ENCODE data around the gene TTC28. TPM values are rescaled to one million over a fixed set of nuclear protein-coding genes. Genes with fewer than 3 reads are reported as not detected.
"Not testable (repeated sequence)": the region's sequence is repeated elsewhere in the genome, so short reads cannot be mapped to it uniquely, and the experiment has no call there.

TTC28 gene
- total RNA-seq, 1 experiment from 2014 or later, result 7.6 TPM

DNA sequence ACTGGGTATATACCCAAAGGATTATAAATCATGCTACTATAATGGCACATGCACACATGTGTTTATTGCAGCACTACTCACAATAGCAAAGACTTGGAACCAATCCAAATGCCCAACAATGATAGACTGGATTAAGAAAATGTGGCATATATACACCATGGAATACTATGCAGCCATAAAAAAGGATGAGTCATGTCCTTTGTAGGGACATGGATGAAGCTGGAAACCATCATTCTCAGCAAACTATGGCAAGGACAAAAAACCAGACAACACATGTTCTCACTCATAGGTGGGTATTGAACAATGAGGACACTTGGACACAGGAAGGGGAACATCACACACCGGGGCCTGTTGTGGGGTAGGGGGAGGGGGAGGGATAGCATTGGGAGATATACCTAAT, 216.2 kb downstream of the TTC28 start:
- in situ Hi-C loops (cut with HindIII; ENCODE audit: low sequenced_read_pairs); DNase-seq (ENCODE audit: low spot score): not testable (repeated sequence)

- no peak for DNase-seq (ENCODE audit: low spot score)
- in situ Hi-C loops (cut with HindIII; ENCODE audit: low sequenced_read_pairs), result no loop called here
Measured at GRCh38 chr22:28462901-28463300, 216.7 kb downstream of the TTC28 start.

DNA sequence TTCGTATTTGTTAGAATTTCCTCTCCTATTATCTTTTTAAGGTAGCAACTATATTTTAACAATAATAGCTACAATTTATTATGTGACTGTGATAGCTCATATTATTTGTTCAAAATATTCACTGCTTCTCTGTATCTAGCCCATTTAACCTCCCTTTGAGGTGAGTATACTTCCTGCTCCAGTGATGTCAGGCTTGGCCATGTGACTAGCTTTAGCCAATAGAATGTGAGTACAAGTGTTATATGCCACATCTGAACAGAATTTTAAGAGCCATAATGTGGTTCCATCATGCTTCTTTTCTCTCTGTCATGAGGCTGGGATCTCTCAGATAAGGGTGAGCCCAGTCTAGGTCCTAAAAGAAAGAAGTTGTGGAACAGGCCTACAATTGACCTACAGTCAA, 217.6 kb downstream of the TTC28 start:
- DNase-seq (ENCODE audit: low spot score), result no peak
- in situ Hi-C loops (cut with HindIII; ENCODE audit: low sequenced_read_pairs), result no loop called here

DNA sequence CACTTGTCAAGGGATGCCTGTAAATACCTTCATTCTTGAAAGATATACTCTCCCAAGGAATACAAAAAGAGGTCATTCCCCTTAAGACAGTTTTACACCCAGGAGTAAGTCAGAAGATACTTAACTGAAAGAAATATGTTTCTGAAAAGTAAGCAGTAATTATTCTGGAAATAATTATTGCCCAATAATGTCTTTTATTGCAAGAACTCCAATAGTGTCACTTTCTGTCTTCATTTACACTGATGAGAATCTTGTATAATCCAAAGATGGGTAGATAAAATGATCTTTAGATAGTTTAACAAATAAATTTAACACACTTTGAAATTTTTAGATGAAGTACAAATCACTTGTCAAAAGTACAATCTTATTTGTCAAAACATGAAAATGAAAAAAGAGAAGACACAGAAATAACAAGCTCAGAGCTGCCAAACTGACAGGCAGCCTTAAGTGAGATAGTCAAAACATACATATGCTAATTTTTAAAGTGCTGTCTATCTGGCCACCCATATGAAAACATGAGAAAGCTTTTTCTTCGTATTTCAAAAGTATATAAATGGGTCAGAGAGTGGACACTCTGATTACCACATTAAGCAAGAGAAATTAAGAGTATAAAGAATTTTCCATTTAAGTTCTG, 225.1 kb downstream of the TTC28 start:
- in situ Hi-C loops (cut with HindIII; ENCODE audit: low sequenced_read_pairs), result no loop called here
- DNase-seq (ENCODE audit: low spot score), result no peak

DNA sequence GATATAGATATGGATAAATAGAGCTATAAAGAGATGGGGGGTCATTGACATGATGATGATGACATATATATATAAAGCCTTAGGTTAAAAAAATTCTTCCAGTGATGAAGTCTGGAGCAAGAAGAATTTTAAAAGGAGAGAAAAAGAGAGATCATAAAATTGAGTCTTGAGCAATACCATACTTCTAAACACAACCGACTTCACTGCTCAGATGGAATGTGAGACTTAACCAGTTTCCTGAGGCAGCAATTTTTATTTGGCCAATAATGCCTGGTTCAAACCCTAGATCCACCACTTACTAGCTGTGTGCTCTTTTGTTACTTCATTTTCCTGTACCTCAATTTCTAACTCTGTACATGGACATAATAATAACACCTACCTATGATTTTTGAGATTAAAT, 229.5 kb downstream of the TTC28 start:
- in situ Hi-C loops (cut with HindIII; ENCODE audit: low sequenced_read_pairs), result no loop called here
- no peak for DNase-seq (ENCODE audit: low spot score)

- in situ Hi-C loops (cut with HindIII; ENCODE audit: low sequenced_read_pairs), result no loop called here
Measured at GRCh38 chr22:28449041-28449440, 230.6 kb downstream of the TTC28 start.

GRCh38 chr22:28448625-28449024, 231.0 kb downstream of the TTC28 start:
- in situ Hi-C loops (cut with HindIII; ENCODE audit: low sequenced_read_pairs), result no loop called here
- DNase-seq (ENCODE audit: low spot score), result no peak

More at GRCh38 chr22:28449041-28449440, 230.6 kb downstream of the TTC28 start:
- no peak for DNase-seq (ENCODE audit: low spot score)

DNA sequence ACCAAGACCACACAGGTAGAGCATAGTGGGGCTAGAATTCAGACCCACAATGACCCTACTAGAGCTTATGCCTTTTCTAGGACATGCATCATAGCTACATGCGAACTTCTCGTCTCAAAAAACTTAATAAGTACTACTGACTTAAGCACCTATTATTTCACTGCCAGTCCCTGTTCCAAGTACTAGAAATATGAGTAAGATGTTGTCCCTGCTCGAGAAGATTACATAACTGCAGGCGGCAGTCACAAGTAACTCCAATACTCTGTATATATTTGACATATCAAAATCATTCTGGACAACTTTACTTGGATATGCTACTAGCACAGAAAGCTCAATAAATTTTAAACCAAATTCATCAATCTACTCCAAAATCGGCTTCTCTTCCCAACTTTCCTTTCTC, 235.0 kb downstream of the TTC28 start:
- DNase-seq (ENCODE audit: low spot score), result no peak
- in situ Hi-C loops (cut with HindIII; ENCODE audit: low sequenced_read_pairs), result no loop called here

GRCh38 chr22:28443526-28443876, 236.1 kb downstream of the TTC28 start:
- DNase-seq (ENCODE audit: low spot score), result peak; percentile 69
- in situ Hi-C loops (cut with HindIII; ENCODE audit: low sequenced_read_pairs), result no loop called here

DNA sequence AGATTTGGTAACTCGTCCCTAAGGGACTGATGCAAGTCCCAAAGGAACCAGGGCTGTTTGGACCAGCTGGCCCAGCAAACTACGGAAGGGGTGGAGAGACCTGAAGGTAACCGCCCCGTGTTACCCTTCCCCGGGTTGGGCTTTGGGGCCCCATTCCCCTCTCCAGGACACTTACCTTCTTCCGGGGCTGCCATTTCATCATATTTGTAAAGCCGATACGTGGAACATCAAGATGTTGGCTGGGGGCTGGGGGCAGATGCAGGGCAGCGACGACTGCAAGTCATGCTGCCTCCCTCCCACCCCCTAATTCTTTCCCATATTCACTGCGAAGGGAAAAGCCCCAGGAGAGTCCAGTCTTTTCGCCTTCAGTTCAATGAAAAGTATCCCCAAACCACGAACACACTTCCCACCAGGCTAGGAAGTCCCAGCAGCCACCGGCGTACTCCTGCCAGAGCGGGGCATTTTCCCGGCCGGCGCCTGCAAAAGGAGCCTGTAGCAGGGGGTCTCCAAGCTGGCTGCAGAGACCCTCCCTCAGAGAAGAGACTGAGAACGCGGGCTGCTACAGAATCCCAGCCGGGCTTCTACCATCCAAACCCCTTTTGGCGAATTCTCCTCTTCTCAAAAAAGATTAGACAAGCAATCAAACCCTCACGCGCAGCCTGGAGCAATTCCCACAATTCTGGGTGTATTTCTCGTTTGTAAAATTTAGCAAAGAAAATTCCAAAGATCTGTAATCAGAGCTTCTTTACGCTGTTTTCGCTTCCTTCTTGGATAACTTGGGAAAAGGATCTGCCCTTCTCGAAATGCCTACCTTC, 236.7 kb downstream of the TTC28 start:
- peak; percentile 10 for DNase-seq (ENCODE audit: low spot score)

DNA sequence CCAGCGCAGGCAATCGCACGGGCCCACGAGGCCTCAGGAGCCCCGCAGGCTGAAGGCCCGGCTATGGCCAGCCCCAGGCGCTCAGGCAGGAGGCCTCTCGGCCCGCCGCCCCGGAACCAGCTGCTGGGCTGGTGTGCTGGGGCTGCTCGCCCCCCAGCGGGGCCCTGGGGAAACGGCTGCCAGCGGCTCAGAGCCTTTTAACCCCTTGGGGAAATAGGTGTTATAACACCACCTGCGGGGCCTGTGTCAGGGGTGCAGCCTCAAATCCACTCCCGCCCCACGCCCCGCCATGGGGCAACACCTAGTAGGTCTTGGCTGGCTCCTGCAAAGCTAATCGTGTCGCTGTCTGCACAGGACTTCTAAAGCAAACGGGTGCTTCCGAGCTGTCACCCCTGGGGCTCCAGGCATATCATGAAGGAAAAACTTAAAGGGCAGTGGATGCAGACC, 237.4 kb downstream of the TTC28 start:
- DNase-seq (ENCODE audit: low spot score), result peak; percentile 30
- in situ Hi-C loops (cut with HindIII; ENCODE audit: low sequenced_read_pairs), result no loop called here

More for the DNA sequence above, 236.7 kb downstream of the TTC28 start:
- in situ Hi-C loops (cut with HindIII; ENCODE audit: low sequenced_read_pairs), result no loop called here

DNA sequence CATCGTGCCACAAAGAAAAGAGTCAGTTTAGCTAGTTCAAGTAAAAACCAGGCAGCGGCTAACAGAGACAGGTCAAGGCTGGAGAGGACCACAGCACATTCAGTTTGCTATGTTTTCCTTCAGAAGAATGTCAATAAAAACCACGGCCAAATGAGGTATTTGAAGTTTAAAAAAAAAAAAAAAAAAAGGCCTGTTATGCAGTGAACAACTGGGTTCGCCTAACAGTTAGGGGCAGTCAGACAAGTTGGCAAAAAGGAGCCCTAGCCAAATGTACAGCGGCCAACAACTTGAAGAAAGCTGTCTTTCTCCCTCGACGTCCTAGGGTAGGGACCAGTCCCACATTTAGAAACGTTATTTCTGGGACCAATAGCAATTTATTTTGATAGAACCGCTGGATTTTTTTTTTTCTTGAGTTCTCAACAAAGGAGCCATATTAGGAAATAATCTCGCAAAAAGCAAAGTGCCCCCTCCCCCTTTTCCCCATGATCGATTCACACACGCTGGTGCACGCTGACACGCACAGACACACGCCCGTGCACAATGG, 237.8 kb downstream of the TTC28 start:
- in situ Hi-C loops (cut with HindIII; ENCODE audit: low sequenced_read_pairs), result no loop called here
- DNase-seq (ENCODE audit: low spot score), result no peak

GRCh38 chr22:28440592-28441390, 238.8 kb downstream of the TTC28 start:
- no peak for DNase-seq (ENCODE audit: low spot score)
- in situ Hi-C loops (cut with HindIII; ENCODE audit: low sequenced_read_pairs), result no loop called here

GRCh38 chr22:28438183-28438768, 241.4 kb downstream of the TTC28 start:
- no peak for DNase-seq (ENCODE audit: low spot score)
- in situ Hi-C loops (cut with HindIII; ENCODE audit: low sequenced_read_pairs), result no loop called here

DNA sequence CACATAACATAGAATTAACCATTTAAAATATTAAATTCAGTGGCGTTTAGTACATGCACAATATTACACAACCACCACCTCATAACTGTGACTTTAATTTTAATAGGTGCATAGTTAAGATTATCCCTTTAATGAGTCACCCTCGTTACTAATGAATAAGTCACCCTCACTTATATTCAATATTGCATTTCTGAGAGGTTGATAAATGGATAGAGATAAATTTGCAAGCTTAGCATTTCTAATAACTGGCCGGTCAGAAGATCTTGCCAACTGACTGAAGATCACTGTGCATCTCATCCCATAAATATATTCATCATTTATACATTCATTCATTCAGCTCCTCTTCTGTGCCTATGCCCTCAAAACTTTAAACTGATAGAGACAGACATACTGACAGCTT, 243.7 kb downstream of the TTC28 start:
- in situ Hi-C loops (cut with HindIII; ENCODE audit: low sequenced_read_pairs), result no loop called here
- no peak for DNase-seq (ENCODE audit: low spot score)

- in situ Hi-C loops (cut with HindIII; ENCODE audit: low sequenced_read_pairs), result no loop called here
Measured at GRCh38 chr22:28435140-28435768, 244.4 kb downstream of the TTC28 start.

GRCh38 chr22:28430466-28431025, 249.1 kb downstream of the TTC28 start:
- DNase-seq (ENCODE audit: low spot score), result no peak
- in situ Hi-C loops (cut with HindIII; ENCODE audit: low sequenced_read_pairs), result no loop called here

More at GRCh38 chr22:28435140-28435768, 244.4 kb downstream of the TTC28 start:
- peak; percentile 14 for DNase-seq (ENCODE audit: low spot score)

- in situ Hi-C loops (cut with HindIII; ENCODE audit: low sequenced_read_pairs), result no loop called here
Measured at GRCh38 chr22:28429711-28430110, 249.9 kb downstream of the TTC28 start.

GRCh38 chr22:28428271-28428670, 251.4 kb downstream of the TTC28 start:
- in situ Hi-C loops (cut with HindIII; ENCODE audit: low sequenced_read_pairs), result no loop called here
- no peak for DNase-seq (ENCODE audit: low spot score)

More at GRCh38 chr22:28429711-28430110, 249.9 kb downstream of the TTC28 start:
- DNase-seq (ENCODE audit: low spot score), result no peak

All from G401 (cell line).